HEK293 (cell line): ENCODE results near the gene SSBP3.
A peak's percentile ranks its signal among the peaks of the same experiment; 100 is the strongest.

Source experiments
- AEBP2 ChIP-seq: fragments of 450-650 bp; formaldehyde crosslinking; IDR thresholded peaks from 2 replicates; pipeline ENCODE4 v1.5.1; 2016; ENCODE audit warnings: missing biosample characterization, missing genetic modification characterization, borderline replicate concordance
- CTCF ChIP-seq: fragments of 450-650 bp; formaldehyde crosslinking; IDR thresholded peaks from 2 replicates; pipeline ENCODE4 v1.5.1; 2016; ENCODE audit warnings: missing biosample characterization, missing genetic modification characterization
- GLI4 ChIP-seq: fragments of 450-650 bp; formaldehyde crosslinking; IDR thresholded peaks from 2 replicates; pipeline ENCODE4 v1.5.1; 2016; ENCODE audit warnings: missing biosample characterization, missing genetic modification characterization
- GLIS1 ChIP-seq: fragments of 450-650 bp; formaldehyde crosslinking; IDR thresholded peaks from 2 replicates; pipeline ENCODE4 v1.5.1; 2016; ENCODE audit warnings: missing biosample characterization, missing genetic modification characterization
- KLF16 ChIP-seq: fragments of 450-650 bp; formaldehyde crosslinking; IDR thresholded peaks from 2 replicates; pipeline ENCODE4 v1.5.1; 2017; ENCODE audit warnings: missing biosample characterization, missing genetic modification characterization
- PRDM4 ChIP-seq: fragments of 450-650 bp; formaldehyde crosslinking; IDR thresholded peaks from 2 replicates; pipeline ENCODE4 v1.5.1; 2017; ENCODE audit warnings: missing biosample characterization, missing genetic modification characterization
- ZBTB20 ChIP-seq: fragments of 450-650 bp; formaldehyde crosslinking; IDR thresholded peaks from 2 replicates; pipeline ENCODE4 v1.5.1; 2016; ENCODE audit warnings: missing biosample characterization, missing genetic modification characterization
- ZBTB44 ChIP-seq: fragments of 450-650 bp; IDR thresholded peaks from 2 replicates; pipeline ENCODE4 v1.5.1; 2018; ENCODE audit warnings: missing biosample characterization, mild to moderate bottlenecking, missing genetic modification characterization
- ZBTB48 ChIP-seq: fragments of 450-650 bp; formaldehyde crosslinking; IDR thresholded peaks from 2 replicates; pipeline ENCODE4 v1.5.1; 2016; ENCODE audit warnings: missing biosample characterization, missing genetic modification characterization
- ZFHX2 ChIP-seq: fragments of 450-650 bp; formaldehyde crosslinking; conservative IDR thresholded peaks from 2 replicates; pipeline ENCODE4 v1.5.1; 2016; ENCODE audit warnings: missing biosample characterization, missing genetic modification characterization
- ZNF133 ChIP-seq: fragments of 450-650 bp; formaldehyde crosslinking; IDR thresholded peaks from 2 replicates; pipeline ENCODE4 v1.5.1; 2016; ENCODE audit warnings: missing biosample characterization, missing genetic modification characterization
- ZNF146 ChIP-seq: fragments of 450-650 bp; formaldehyde crosslinking; IDR thresholded peaks from 2 replicates; pipeline ENCODE4 v1.5.1; 2016; ENCODE audit warnings: missing biosample characterization, missing genetic modification characterization
- ZNF24 ChIP-seq: fragments of 450-650 bp; formaldehyde crosslinking; IDR thresholded peaks from 2 replicates; pipeline ENCODE4 v1.5.1; 2016; ENCODE audit warnings: missing biosample characterization, missing genetic modification characterization
- ZNF302 ChIP-seq: fragments of 450-650 bp; formaldehyde crosslinking; IDR thresholded peaks from 2 replicates; pipeline ENCODE4 v1.5.1; 2016; ENCODE audit warnings: missing biosample characterization, missing genetic modification characterization, low read depth
- ZNF311 ChIP-seq: fragments of 450-650 bp; formaldehyde crosslinking; IDR thresholded peaks from 2 replicates; pipeline ENCODE4 v1.5.1; 2017; ENCODE audit warnings: missing biosample characterization, missing genetic modification characterization, borderline replicate concordance
- ZNF354C ChIP-seq: fragments of 450-650 bp; formaldehyde crosslinking; IDR thresholded peaks from 2 replicates; pipeline ENCODE4 v1.5.1; 2016; ENCODE audit warnings: missing biosample characterization, missing genetic modification characterization, low read depth, borderline replicate concordance
- ZNF416 ChIP-seq: fragments of 450-650 bp; formaldehyde crosslinking; IDR thresholded peaks from 2 replicates; pipeline ENCODE4 v1.5.1; 2016; ENCODE audit warnings: missing biosample characterization, missing genetic modification characterization
- ZNF510 ChIP-seq: fragments of 450-650 bp; formaldehyde crosslinking; IDR thresholded peaks from 2 replicates; pipeline ENCODE4 v1.5.1; 2018; ENCODE audit warnings: mild to moderate bottlenecking, missing genetic modification characterization, missing biosample characterization; ENCODE audit not compliant: insufficient replicate concordance
- ZNF548 ChIP-seq: fragments of 450-650 bp; formaldehyde crosslinking; IDR thresholded peaks from 2 replicates; pipeline ENCODE4 v1.5.1; 2016; ENCODE audit warnings: missing biosample characterization, missing genetic modification characterization
- ZNF549 ChIP-seq: fragments of 450-650 bp; IDR thresholded peaks from 2 replicates; pipeline ENCODE4 v1.5.1; 2018; ENCODE audit warnings: missing biosample characterization, missing genetic modification characterization, mild to moderate bottlenecking, inconsistent platforms, moderate library complexity
- ZNF560 ChIP-seq: fragments of 450-650 bp; formaldehyde crosslinking; IDR thresholded peaks from 2 replicates; pipeline ENCODE4 v1.5.1; 2017; ENCODE audit warnings: missing biosample characterization, missing genetic modification characterization, borderline replicate concordance
- ZNF621 ChIP-seq: fragments of 450-650 bp; formaldehyde crosslinking; IDR thresholded peaks from 2 replicates; pipeline ENCODE4 v1.5.1; 2017; ENCODE audit warnings: missing biosample characterization, missing genetic modification characterization
- ZNF626 ChIP-seq: fragments of 450-650 bp; sonication (Bioruptor Pico); formaldehyde crosslinking; IDR thresholded peaks from 2 replicates; pipeline ENCODE4 v1.5.1; 2018; ENCODE audit warnings: missing biosample characterization, missing genetic modification characterization, inconsistent platforms
- ZNF664 ChIP-seq: fragments of 450-650 bp; formaldehyde crosslinking; IDR thresholded peaks from 2 replicates; pipeline ENCODE4 v1.5.1; 2016; ENCODE audit warnings: missing biosample characterization, missing genetic modification characterization
- ZNF677 ChIP-seq: fragments of 450-650 bp; IDR thresholded peaks from 2 replicates; pipeline ENCODE4 v1.5.0; 2018; ENCODE audit warnings: missing biosample characterization, mild to moderate bottlenecking, missing genetic modification characterization, moderate library complexity
- ZNF777 ChIP-seq: fragments of 450-650 bp; formaldehyde crosslinking; IDR thresholded peaks from 2 replicates; pipeline ENCODE4 v1.5.1; 2017; ENCODE audit warnings: missing biosample characterization, missing genetic modification characterization, borderline replicate concordance
- TF ChIP-seq, protein P1 (sequence below): fragments of 450-650 bp; formaldehyde crosslinking; IDR thresholded peaks from 2 replicates; pipeline ENCODE4; 2016; ENCODE audit warnings: missing biosample characterization, missing genetic modification characterization
- TF ChIP-seq, protein P2 (sequence below): fragments of 450-650 bp; formaldehyde crosslinking; IDR thresholded peaks from 2 replicates; pipeline ENCODE4 v1.5.1; 2016; ENCODE audit warnings: missing biosample characterization, missing genetic modification characterization

SSBP3 gene

GRCh38 chr1:54273092-54273794 lies 133.0 kb downstream of the SSBP3 start (continued):
- TF ChIP-seq PRDM4 (tag by site-specific recombination) (peak; percentile 76), ZNF626 (tag by site-specific recombination) (no peak), ZBTB48 (no peak), CTCF (tag by site-specific recombination) (peak; percentile 84), ZNF677 (no peak), ZNF510 (tag by site-specific recombination) (no peak), ZNF621 (tag by site-specific recombination) (no peak), ZNF24 (peak; percentile 66; the same call in 1 of the 2 replicates), ZNF777 (tag by site-specific recombination) (no peak), ZNF549 (tag by site-specific recombination) (no peak), ZNF548 (tag by site-specific recombination) (no peak), GLI4 (no peak), ZNF311 (no peak), ZNF416 (tag by site-specific recombination) (no peak), AEBP2 (tag by site-specific recombination) (no peak), ZBTB44 (tag by site-specific recombination) (peak; percentile 91), ZNF133 (no peak), ZNF560 (tag by site-specific recombination) (no peak), ZBTB20 (tag by site-specific recombination) (no peak; the same call in 1 of the 2 replicates), ZFHX2 (tag by site-specific recombination) (peak; percentile 60), KLF16 (tag by site-specific recombination) (peak; percentile 48; the same call in 1 of the 2 replicates), ZNF664 (tag by site-specific recombination) (no peak), GLIS1 (tag by site-specific recombination) (peak; percentile 88), ZNF354C (tag by site-specific recombination) (no peak), ZNF146 (tag by site-specific recombination) (no peak), ZNF302 (no peak)
- TF ChIP-seq, protein P1, sequence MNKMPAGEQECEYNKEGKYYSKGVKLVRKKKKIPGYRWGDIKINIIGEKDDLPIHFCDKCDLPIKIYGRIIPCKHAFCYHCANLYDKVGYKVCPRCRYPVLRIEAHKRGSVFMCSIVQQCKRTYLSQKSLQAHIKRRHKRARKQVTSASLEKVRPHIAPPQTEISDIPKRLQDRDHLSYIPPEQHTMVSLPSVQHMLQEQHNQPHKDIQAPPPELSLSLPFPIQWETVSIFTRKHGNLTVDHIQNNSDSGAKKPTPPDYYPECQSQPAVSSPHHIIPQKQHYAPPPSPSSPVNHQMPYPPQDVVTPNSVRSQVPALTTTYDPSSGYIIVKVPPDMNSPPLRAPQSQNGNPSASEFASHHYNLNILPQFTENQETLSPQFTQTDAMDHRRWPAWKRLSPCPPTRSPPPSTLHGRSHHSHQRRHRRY (tag by site-specific recombination) = no peak
- TF ChIP-seq, protein P2, sequence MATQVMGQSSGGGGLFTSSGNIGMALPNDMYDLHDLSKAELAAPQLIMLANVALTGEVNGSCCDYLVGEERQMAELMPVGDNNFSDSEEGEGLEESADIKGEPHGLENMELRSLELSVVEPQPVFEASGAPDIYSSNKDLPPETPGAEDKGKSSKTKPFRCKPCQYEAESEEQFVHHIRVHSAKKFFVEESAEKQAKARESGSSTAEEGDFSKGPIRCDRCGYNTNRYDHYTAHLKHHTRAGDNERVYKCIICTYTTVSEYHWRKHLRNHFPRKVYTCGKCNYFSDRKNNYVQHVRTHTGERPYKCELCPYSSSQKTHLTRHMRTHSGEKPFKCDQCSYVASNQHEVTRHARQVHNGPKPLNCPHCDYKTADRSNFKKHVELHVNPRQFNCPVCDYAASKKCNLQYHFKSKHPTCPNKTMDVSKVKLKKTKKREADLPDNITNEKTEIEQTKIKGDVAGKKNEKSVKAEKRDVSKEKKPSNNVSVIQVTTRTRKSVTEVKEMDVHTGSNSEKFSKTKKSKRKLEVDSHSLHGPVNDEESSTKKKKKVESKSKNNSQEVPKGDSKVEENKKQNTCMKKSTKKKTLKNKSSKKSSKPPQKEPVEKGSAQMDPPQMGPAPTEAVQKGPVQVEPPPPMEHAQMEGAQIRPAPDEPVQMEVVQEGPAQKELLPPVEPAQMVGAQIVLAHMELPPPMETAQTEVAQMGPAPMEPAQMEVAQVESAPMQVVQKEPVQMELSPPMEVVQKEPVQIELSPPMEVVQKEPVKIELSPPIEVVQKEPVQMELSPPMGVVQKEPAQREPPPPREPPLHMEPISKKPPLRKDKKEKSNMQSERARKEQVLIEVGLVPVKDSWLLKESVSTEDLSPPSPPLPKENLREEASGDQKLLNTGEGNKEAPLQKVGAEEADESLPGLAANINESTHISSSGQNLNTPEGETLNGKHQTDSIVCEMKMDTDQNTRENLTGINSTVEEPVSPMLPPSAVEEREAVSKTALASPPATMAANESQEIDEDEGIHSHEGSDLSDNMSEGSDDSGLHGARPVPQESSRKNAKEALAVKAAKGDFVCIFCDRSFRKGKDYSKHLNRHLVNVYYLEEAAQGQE = no peak
